H1 (cell line): ENCODE measurements around the gene LDLRAD3. TPM values are rescaled to one million over a fixed set of nuclear protein-coding genes. Genes with fewer than 3 reads are reported as not detected.
A peak's percentile ranks its signal among the peaks of the same experiment; 100 is the strongest.

Source experiments
- EP300 ChIP-seq, 2 experiments: IDR thresholded peaks; 1 replicate in 1 of 2; 2 replicates in 1 of 2; pipeline ENCODE4 v1.6.1; 2011 to 2012; ENCODE audit warnings: low read depth in 2 of 2, low read length in 2 of 2, mild to moderate bottlenecking in 2 of 2, borderline replicate concordance in 1 of 2, inconsistent platforms in 1 of 2, moderate library complexity in 1 of 2
- HDAC2 ChIP-seq, 2 experiments: fragments of 300-600 bp in 1 of 2; sonication (generic) in 1 of 2; IDR thresholded peaks; 2 replicates each; pipeline ENCODE4 v1.6.1; 2011 to 2012; ENCODE audit warnings: low read depth in 2 of 2, low read length in 2 of 2, mild to moderate bottlenecking in 2 of 2, moderate library complexity in 2 of 2, borderline replicate concordance in 1 of 2, inconsistent platforms in 1 of 2
- RBBP5 ChIP-seq: IDR thresholded peaks from 2 replicates; pipeline ENCODE4 v1.7.1; 2012; ENCODE audit warnings: low read depth, mild to moderate bottlenecking, inconsistent platforms, low read length, moderate library complexity, borderline replicate concordance
- RFX5 ChIP-seq: IDR thresholded peaks from 2 replicates; pipeline ENCODE4 v1.6.1; 2011; ENCODE audit warnings: low read depth, low read length, improper control_type of control experiment, borderline replicate concordance
- polyA plus RNA-seq, 7 experiments: library from polyadenylated mRNA; depleted of rRNA in 3 of 7; stranded (reverse) in 5 of 7; unstranded in 2 of 7; fragments of >200 nt in 5 of 7; fragments of 200-250 nt in 2 of 7; gene quantifications; 1 replicate in 5 of 7; 2 replicates in 1 of 7; 4 replicates in 1 of 7; pipeline versions ENCODE4 v1.2.1 to v1.2.3, GENCODE V29; 2011 to 2013; ENCODE audit warnings: missing spikeins in 2 of 7, mixed read lengths in 2 of 7
- total RNA-seq: library from RNA; stranded (reverse); fragmentation: NEBNext Ultra II Directional; extraction: Animal tissue kit (Norgen Biotek cat#: 25700); gene quantifications from 2 replicates; pipeline ENCODE4 v1.2.1, GENCODE V29; 2021
- TF ChIP-seq, protein P1 (sequence below): fragments of 300-600 bp; sonication (generic); IDR thresholded peaks from 2 replicates; pipeline ENCODE4 v1.7.1; 2012; ENCODE audit warnings: low read length, moderate library complexity, mild to moderate bottlenecking, inconsistent platforms; ENCODE audit not compliant: insufficient replicate concordance

The LDLRAD3 gene
- total and polyA plus RNA-seq, 2 of the 8 experiments (the other 6 are each of a cell fraction or from before 2014, with no cell fraction given), result 18.6 to 22.8 TPM

DNA sequence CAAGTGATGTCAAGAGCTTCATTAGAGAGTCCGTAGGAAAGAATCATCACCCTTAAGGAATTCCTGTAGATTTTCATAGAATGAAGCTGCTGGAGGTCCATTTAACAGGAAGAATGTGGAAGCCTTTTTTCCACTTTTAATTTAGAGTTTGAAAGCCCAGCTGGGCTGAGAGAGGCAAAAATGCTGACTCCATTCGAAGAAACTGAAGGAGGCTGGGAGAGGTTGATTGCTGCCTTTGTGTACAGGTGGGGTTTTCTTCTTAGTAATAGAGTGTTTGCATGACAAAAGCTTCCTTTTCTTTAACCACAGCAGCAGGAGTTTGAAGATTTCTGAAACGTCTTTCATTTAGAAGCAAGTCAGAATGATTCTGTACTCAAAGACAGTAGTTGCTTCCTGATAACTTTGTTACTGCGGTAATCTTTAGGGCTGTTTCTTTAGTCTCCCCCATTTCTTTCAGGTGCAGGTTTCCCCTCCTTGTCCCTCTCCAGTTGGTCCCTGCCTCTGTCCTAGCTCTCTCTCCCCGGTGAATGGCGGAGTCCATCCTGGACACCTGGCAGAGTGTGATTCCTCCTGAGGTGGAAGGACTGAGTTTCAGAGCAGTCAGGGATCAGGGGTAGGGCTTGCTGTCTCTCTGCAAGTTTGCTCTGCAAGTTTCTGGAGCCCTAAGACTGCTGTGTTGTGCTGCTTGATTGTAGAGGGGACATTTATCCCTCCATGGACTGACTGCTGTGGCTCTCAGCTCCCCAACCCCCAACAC is 166.2 kb downstream of the LDLRAD3 start (continued):
- TF ChIP-seq, protein P1, sequence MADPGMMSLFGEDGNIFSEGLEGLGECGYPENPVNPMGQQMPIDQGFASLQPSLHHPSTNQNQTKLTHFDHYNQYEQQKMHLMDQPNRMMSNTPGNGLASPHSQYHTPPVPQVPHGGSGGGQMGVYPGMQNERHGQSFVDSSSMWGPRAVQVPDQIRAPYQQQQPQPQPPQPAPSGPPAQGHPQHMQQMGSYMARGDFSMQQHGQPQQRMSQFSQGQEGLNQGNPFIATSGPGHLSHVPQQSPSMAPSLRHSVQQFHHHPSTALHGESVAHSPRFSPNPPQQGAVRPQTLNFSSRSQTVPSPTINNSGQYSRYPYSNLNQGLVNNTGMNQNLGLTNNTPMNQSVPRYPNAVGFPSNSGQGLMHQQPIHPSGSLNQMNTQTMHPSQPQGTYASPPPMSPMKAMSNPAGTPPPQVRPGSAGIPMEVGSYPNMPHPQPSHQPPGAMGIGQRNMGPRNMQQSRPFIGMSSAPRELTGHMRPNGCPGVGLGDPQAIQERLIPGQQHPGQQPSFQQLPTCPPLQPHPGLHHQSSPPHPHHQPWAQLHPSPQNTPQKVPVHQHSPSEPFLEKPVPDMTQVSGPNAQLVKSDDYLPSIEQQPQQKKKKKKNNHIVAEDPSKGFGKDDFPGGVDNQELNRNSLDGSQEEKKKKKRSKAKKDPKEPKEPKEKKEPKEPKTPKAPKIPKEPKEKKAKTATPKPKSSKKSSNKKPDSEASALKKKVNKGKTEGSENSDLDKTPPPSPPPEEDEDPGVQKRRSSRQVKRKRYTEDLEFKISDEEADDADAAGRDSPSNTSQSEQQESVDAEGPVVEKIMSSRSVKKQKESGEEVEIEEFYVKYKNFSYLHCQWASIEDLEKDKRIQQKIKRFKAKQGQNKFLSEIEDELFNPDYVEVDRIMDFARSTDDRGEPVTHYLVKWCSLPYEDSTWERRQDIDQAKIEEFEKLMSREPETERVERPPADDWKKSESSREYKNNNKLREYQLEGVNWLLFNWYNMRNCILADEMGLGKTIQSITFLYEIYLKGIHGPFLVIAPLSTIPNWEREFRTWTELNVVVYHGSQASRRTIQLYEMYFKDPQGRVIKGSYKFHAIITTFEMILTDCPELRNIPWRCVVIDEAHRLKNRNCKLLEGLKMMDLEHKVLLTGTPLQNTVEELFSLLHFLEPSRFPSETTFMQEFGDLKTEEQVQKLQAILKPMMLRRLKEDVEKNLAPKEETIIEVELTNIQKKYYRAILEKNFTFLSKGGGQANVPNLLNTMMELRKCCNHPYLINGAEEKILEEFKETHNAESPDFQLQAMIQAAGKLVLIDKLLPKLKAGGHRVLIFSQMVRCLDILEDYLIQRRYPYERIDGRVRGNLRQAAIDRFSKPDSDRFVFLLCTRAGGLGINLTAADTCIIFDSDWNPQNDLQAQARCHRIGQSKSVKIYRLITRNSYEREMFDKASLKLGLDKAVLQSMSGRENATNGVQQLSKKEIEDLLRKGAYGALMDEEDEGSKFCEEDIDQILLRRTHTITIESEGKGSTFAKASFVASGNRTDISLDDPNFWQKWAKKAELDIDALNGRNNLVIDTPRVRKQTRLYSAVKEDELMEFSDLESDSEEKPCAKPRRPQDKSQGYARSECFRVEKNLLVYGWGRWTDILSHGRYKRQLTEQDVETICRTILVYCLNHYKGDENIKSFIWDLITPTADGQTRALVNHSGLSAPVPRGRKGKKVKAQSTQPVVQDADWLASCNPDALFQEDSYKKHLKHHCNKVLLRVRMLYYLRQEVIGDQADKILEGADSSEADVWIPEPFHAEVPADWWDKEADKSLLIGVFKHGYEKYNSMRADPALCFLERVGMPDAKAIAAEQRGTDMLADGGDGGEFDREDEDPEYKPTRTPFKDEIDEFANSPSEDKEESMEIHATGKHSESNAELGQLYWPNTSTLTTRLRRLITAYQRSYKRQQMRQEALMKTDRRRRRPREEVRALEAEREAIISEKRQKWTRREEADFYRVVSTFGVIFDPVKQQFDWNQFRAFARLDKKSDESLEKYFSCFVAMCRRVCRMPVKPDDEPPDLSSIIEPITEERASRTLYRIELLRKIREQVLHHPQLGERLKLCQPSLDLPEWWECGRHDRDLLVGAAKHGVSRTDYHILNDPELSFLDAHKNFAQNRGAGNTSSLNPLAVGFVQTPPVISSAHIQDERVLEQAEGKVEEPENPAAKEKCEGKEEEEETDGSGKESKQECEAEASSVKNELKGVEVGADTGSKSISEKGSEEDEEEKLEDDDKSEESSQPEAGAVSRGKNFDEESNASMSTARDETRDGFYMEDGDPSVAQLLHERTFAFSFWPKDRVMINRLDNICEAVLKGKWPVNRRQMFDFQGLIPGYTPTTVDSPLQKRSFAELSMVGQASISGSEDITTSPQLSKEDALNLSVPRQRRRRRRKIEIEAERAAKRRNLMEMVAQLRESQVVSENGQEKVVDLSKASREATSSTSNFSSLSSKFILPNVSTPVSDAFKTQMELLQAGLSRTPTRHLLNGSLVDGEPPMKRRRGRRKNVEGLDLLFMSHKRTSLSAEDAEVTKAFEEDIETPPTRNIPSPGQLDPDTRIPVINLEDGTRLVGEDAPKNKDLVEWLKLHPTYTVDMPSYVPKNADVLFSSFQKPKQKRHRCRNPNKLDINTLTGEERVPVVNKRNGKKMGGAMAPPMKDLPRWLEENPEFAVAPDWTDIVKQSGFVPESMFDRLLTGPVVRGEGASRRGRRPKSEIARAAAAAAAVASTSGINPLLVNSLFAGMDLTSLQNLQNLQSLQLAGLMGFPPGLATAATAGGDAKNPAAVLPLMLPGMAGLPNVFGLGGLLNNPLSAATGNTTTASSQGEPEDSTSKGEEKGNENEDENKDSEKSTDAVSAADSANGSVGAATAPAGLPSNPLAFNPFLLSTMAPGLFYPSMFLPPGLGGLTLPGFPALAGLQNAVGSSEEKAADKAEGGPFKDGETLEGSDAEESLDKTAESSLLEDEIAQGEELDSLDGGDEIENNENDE, result peak; percentile 88
- TF ChIP-seq EP300 (IDR thresholded peaks at IDR 0.05; ENCODE audit: borderline replicate concordance in 1 of 2, low read depth in 2 of 2, low read length in 2 of 2) (peak in 1 of 2 experiments; percentile 88; a peak in 1 of 3 replicates), RBBP5 (peak; percentile 82; the same call in 1 of the 2 replicates), RFX5 (no peak), HDAC2 (IDR thresholded peaks at IDR 0.05; ENCODE audit: borderline replicate concordance in 1 of 2, low read depth in 2 of 2, low read length in 2 of 2) (0 out of 4 replicates have a peak, but pooled peaks of 1 of the 2 experiments have one; percentile 50)
